ENCODE data around the gene RABEP2.
"Not testable (repeated sequence)": the region's sequence is repeated elsewhere in the genome, so short reads cannot be mapped to it uniquely, and the experiment has no call there.

DNA sequence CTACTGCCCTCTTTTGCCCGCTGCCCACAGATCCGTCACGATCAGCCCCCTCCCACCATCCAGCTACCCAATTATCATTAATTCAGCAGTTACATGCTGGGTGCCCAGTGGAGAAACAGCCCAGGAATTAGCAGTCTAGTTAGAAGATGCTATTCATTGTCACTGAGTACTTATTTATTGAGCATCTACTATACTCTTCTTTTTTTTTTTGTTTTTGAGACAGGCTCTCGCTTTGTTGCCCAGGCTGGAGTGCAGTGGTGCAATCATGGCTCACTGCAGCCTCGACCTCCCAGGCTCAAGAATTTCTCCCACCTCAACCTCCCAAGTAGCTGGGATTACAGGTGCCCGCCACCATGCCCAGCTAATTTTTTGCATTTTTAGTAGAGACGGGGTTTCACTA, 14.8 kb upstream of the RABEP2 start:
- TF ChIP-seq, protein P1, sequence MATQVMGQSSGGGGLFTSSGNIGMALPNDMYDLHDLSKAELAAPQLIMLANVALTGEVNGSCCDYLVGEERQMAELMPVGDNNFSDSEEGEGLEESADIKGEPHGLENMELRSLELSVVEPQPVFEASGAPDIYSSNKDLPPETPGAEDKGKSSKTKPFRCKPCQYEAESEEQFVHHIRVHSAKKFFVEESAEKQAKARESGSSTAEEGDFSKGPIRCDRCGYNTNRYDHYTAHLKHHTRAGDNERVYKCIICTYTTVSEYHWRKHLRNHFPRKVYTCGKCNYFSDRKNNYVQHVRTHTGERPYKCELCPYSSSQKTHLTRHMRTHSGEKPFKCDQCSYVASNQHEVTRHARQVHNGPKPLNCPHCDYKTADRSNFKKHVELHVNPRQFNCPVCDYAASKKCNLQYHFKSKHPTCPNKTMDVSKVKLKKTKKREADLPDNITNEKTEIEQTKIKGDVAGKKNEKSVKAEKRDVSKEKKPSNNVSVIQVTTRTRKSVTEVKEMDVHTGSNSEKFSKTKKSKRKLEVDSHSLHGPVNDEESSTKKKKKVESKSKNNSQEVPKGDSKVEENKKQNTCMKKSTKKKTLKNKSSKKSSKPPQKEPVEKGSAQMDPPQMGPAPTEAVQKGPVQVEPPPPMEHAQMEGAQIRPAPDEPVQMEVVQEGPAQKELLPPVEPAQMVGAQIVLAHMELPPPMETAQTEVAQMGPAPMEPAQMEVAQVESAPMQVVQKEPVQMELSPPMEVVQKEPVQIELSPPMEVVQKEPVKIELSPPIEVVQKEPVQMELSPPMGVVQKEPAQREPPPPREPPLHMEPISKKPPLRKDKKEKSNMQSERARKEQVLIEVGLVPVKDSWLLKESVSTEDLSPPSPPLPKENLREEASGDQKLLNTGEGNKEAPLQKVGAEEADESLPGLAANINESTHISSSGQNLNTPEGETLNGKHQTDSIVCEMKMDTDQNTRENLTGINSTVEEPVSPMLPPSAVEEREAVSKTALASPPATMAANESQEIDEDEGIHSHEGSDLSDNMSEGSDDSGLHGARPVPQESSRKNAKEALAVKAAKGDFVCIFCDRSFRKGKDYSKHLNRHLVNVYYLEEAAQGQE (IDR thresholded peaks at IDR 0.05), result not testable (repeated sequence)
- not testable (repeated sequence) for TF ChIP-seq MAX (IDR thresholded peaks at IDR 0.05); KDM1A (IDR thresholded peaks at IDR 0.05; ENCODE audit: low read depth); ESRRA (IDR thresholded peaks at IDR 0.05; ENCODE audit: borderline replicate concordance, low read length); MYC (IDR thresholded peaks at IDR 0.05; ENCODE audit: borderline replicate concordance, low read length); POLR2A (IDR thresholded peaks at IDR 0.05; ENCODE audit: low read length); JUNB (IDR thresholded peaks at IDR 0.05)
- TF ChIP-seq, protein P2, sequence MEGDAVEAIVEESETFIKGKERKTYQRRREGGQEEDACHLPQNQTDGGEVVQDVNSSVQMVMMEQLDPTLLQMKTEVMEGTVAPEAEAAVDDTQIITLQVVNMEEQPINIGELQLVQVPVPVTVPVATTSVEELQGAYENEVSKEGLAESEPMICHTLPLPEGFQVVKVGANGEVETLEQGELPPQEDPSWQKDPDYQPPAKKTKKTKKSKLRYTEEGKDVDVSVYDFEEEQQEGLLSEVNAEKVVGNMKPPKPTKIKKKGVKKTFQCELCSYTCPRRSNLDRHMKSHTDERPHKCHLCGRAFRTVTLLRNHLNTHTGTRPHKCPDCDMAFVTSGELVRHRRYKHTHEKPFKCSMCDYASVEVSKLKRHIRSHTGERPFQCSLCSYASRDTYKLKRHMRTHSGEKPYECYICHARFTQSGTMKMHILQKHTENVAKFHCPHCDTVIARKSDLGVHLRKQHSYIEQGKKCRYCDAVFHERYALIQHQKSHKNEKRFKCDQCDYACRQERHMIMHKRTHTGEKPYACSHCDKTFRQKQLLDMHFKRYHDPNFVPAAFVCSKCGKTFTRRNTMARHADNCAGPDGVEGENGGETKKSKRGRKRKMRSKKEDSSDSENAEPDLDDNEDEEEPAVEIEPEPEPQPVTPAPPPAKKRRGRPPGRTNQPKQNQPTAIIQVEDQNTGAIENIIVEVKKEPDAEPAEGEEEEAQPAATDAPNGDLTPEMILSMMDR (IDR thresholded peaks at IDR 0.05), result not testable (repeated sequence)

Measured in A549 (cell line).